Activated CD4-positive, alpha-beta memory T cell treated with anti-CD3 and anti-CD28 coated beads for 36 hours (primary cell): ENCODE data around the gene IBA57. TPM values are rescaled to one million over a fixed set of nuclear protein-coding genes. Genes with fewer than 3 reads are reported as not detected.
"Not testable (repeated sequence)": the region's sequence is repeated elsewhere in the genome, so short reads cannot be mapped to it uniquely, and the experiment has no call there.

Experiments used
- CTCF ChIA-PET: fragments of 350-600 bp; sonication (Branson Sonifier 250); formaldehyde crosslinking; loops from one replicate; lab custom pipeline; 2021; ENCODE audit warnings: antibody characterized with exemption, inconsistent platforms; lab: Charles Lee
- POLR2A ChIA-PET: fragments of 350-600 bp; sonication (Branson Sonifier 250); formaldehyde crosslinking; loops from one replicate; lab custom pipeline; 2021; ENCODE audit warnings: antibody characterized with exemption; lab: Charles Lee
- DNase-seq: peaks from one replicate; pipeline ENCODE4 v3.0.0-alpha.2; 2020
- H3K27ac Mint-ChIP-seq: one replicate; pipeline ENCODE4 v1.8.0; 2021; ENCODE audit warnings: mixed read lengths
- H3K27me3 Mint-ChIP-seq: one replicate; pipeline ENCODE4 v1.8.0; 2021; ENCODE audit warnings: mixed read lengths
- H3K36me3 Mint-ChIP-seq: one replicate; pipeline ENCODE4 v1.8.0; 2021; ENCODE audit warnings: mixed read lengths
- H3K4me1 Mint-ChIP-seq: one replicate; pipeline ENCODE4 v1.8.0; 2021; ENCODE audit warnings: low read depth, mixed read lengths
- H3K4me3 Mint-ChIP-seq: one replicate; pipeline ENCODE4 v1.8.0; 2021; ENCODE audit warnings: mild to moderate bottlenecking, mixed read lengths
- H3K9me3 Mint-ChIP-seq: one replicate; pipeline ENCODE4 v1.8.0; 2021; ENCODE audit warnings: mixed read lengths
- intact Hi-C: fragments of 100-400 bp; cut with micrococcal nuclease; formaldehyde crosslinking; loops from one replicate; pipeline ENCODE4 v1.15.1; 2023
- total RNA-seq, 2 experiments: library from RNA; stranded (reverse); gene quantifications; one replicate each; pipeline ENCODE4 v1.2.3, GENCODE V29; 2021

Gene IBA57
- total RNA-seq, 2 experiments from 2014 or later = 3.8 to 4.8 TPM

DNA sequence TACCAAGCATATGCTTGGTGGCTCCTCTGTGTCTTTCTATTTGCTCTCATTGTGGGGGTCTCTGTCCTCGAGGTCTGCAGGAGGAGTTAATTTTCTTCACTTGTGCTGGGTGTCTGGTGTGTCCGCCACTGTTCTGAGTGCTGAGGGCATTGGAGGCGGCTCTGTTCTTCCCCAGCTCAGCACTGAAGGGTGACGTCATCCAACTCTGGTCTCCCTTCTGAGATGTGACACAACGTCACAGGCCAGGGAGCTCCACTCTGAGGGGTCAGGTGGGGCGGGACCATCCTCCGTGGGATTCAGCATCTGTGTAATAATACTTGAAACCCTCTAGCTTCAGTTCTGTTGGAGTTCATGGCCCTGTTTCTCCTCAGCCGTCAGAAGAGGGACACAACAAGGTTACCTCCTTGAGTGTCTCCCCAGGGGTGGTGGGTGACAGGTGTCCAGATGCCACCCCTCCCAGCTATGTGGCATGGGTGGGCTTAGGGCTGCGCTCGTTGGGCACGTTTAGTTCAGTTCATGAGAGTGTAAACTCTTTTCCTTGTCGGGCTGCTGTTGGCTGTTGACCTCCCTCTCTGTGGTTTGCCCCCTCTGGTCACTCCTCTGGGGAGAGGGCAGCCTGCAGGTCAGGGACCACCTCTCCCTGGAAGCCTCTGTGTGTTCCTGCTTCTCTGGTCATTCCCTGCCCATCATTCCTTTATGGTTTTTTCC, 3.1 kb downstream of the IBA57 start:
- Mint-ChIP-seq H3K9me3 (no peaks in the 10 kb centered on the region), H3K36me3 (no peaks in the 10 kb centered on the region), H3K4me1 (peaks cover 23% of the 10 kb centered on the region), H3K27ac (no peak overlapping the region), H3K4me3 (no peak overlapping the region), H3K27me3 (no peaks in the 10 kb centered on the region)
- POLR2A ChIA-PET = no interaction called here
- CTCF ChIA-PET = interaction anchor here (0.6 to 4.4 kb wide), 2 partner anchors 8 to 38 kb away, joined by 3 to 46 read pairs; no protein-coding TSS in a partner anchor
- no peak for DNase-seq
- intact Hi-C loops = loop anchor here (5.0 to 10.0 kb wide), 3 partner anchors 36 to 434 kb away; partner anchors contain the start of genes JMJD4, SNAP47 and TRIM11

DNA sequence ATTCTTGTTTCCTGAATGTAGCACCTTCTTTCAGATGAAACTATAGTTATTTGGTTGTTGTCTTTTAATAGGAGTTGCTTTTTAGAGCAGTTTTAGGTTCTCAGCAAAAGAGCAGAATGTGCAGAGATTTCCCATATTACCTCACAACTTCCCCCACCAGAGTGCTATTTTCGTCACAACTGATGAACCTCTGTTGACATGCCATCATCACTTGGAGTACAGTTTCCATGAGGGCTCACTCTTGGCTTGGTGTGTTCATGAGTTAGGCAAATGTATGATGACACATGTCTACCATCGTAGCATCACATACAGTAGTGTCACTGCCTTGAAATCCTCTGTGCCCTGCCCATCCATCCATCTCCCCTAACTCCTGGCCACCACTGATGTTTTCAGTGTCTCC, 3.7 kb downstream of the IBA57 start:
- H3K9me3 Mint-ChIP-seq = no peaks in the 10 kb centered on the region
- DNase-seq = no peak
- intact Hi-C loops = loop anchor here (5.0 to 10.0 kb wide), 3 partner anchors 37 to 435 kb away; partner anchors contain the start of genes JMJD4, SNAP47 and TRIM11
- no peak overlapping the region for H3K27ac Mint-ChIP-seq
- H3K4me3 Mint-ChIP-seq = no peak overlapping the region
- peaks cover 20% of the 10 kb centered on the region for H3K4me1 Mint-ChIP-seq
- no peaks in the 10 kb centered on the region for H3K36me3 Mint-ChIP-seq
- CTCF ChIA-PET = no interaction called here
- no peaks in the 10 kb centered on the region for H3K27me3 Mint-ChIP-seq
- POLR2A ChIA-PET = no interaction called here

GRCh38 chr1:228170666-228171065, 5.1 kb downstream of the IBA57 start:
- no peak for DNase-seq
- ChIA-PET CTCF (no interaction called here), POLR2A (no interaction called here)
- intact Hi-C loops = no loop called here
- H3K9me3 Mint-ChIP-seq = no peaks in the 10 kb centered on the region
- H3K4me3 Mint-ChIP-seq = no peak overlapping the region
- H3K4me1 Mint-ChIP-seq = peaks cover 15% of the 10 kb centered on the region
- H3K27ac Mint-ChIP-seq = no peak overlapping the region
- H3K27me3 Mint-ChIP-seq = no peaks in the 10 kb centered on the region
- H3K36me3 Mint-ChIP-seq = no peaks in the 10 kb centered on the region

DNA sequence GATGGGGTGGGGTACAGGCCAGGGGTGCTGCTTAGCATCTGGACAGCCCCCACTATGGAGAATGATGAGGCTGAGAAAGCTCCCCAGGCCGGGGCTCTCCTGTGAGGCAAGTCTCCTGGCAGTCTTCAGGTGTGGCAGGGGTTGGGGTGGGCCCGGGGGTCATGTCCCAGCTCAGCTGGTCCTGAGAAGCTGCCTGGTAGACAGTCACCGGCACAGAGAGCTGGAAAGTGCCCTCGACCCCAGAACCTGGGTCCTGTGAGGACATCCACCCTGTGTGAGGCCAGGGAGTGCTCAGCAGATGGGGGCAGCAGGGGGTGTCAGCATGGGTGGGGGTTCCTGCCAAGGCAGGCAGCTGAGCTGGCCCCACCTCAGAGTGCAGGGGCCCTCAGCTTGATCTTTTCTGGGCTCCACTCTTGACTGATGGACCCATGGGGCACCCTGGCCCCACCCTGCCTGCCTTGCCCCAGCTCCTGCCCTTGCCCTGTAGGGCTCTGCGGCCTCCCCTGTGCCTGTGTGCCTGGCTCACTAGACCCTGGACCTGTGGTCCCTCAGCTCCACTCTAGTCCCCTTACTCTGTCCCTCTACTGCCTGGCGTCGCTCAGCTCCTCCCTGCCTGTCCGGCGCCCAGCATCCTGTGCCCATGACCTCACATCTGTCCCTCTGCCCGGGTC, 5.8 kb downstream of the IBA57 start:
- H3K4me1 Mint-ChIP-seq = peaks cover 15% of the 10 kb centered on the region
- ChIA-PET CTCF (no interaction called here), POLR2A (no interaction called here)
- no peak overlapping the region for H3K27ac Mint-ChIP-seq
- H3K9me3 Mint-ChIP-seq = no peaks in the 10 kb centered on the region
- H3K4me3 Mint-ChIP-seq = no peak overlapping the region
- H3K27me3 Mint-ChIP-seq = no peaks in the 10 kb centered on the region
- no peak for DNase-seq
- no peaks in the 10 kb centered on the region for H3K36me3 Mint-ChIP-seq
- intact Hi-C loops = no loop called here

DNA sequence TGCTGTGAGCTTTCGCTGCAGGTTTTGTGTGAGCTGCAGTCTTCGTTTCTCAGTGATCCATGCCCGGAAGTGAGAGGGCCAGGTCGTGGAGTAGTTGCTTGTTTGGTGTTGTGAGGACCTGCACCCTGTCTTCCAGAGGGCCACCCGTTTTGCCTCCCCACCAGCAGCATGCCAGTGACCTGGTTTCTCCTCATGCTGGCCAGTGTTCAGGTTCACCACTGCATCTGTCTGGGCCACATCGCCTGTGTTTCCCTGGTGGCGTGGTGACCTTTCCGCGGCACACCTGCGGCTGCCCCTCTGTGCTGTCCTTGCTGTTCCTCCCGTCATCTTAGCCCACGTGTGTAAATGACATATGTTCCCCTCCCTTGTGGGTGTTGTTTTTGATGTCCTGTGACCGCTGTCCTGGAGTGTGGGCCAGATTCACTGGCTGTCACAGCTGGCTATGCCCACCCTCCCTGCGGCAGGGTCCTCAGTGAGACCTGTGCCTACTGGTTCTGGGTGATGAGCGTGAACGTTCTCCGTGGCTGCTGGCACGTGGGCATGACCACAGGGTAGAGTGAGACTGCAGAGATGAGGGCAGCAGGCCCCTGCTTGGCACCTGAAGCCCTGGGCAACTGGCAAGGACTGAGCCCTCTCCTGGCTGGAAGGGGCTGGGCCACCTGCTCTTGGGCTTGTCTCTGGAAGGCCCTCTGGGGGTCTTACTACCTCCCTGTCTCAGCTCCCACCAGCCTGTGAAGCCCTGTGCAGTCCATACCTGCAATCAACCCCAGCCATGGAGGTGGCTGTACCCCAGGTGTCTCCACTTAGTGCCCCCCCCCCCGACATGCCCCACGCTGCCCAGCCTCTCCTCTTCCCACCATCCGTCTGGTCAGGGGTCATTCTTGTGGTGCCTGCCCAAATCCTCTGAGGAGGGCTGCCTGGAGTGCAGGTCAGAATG, 7.3 kb downstream of the IBA57 start:
- CTCF ChIA-PET = interaction anchor here (1.0 to 1.4 kb wide), 2 partner anchors 8 to 173 kb away, joined by 3 to 8 read pairs; partner anchors contain the start of gene IBA57
- Mint-ChIP-seq H3K4me1 (peaks cover 6% of the 10 kb centered on the region), H3K9me3 (no peaks in the 10 kb centered on the region), H3K36me3 (no peaks in the 10 kb centered on the region), H3K27me3 (no peaks in the 10 kb centered on the region), H3K4me3 (no peak overlapping the region), H3K27ac (no peak overlapping the region)
- DNase-seq = no peak
- intact Hi-C loops = no loop called here
- POLR2A ChIA-PET = interaction anchor here (1.2 kb wide), 1 partner anchor 103 kb away, joined by 3 read pairs; no protein-coding TSS in a partner anchor

- H3K27me3 Mint-ChIP-seq, H3K4me1 Mint-ChIP-seq, H3K27ac Mint-ChIP-seq, H3K4me3 Mint-ChIP-seq, H3K36me3 Mint-ChIP-seq, H3K9me3 Mint-ChIP-seq, intact Hi-C loops: not testable (repeated sequence)
- CTCF ChIA-PET = interaction anchor here (0.5 to 1.4 kb wide), 3 partner anchors 9 to 298 kb away, joined by 3 to 8 read pairs (median 3); partner anchors contain the start of gene IBA57
- POLR2A ChIA-PET = interaction anchor here (1.2 to 1.3 kb wide), 2 partner anchors 8 to 102 kb away, joined by 3 to 4 read pairs; partner anchors contain the start of gene IBA57
- DNase-seq = peak; percentile 41
These were observed 8.2 kb downstream of the IBA57 start for GRCh38 chr1:228173528-228174481.

DNA sequence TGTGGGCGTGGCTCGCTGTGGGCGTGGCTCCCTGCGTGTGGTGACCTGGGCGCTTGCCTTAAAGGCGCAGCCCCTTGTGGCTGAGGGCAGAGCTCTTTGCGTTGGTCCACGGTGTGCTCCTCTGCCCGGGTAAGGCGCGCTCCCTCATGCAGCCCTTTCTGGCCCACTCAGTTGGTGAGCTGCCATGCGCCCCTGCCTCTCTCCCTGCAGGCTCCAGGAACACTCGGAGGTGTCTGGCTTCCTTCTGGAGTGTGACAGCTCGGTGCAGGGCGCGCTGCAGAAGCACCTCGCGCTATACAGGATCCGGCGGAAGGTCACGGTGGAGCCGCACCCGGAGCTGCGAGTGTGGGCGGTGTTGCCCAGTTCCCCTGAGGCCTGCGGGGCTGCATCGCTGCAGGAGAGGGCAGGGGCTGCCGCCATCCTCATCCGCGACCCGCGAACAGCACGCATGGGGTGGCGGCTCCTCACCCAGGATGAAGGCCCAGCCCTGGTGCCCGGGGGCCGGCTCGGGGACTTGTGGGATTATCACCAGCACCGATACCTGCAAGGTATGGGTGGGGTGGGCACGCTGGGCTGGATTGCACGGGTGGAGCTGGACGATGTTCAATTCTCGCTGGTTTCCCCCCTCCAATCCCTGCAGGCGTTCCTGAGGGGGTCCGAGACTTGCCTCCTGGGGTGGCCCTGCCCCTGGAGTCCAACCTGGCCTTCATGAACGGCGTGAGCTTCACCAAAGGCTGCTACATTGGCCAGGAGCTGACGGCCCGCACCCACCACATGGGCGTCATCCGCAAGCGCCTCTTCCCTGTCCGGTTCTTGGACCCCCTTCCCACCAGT, 9.1 kb downstream of the IBA57 start:
- no peak overlapping the region for H3K4me3 Mint-ChIP-seq

DNA sequence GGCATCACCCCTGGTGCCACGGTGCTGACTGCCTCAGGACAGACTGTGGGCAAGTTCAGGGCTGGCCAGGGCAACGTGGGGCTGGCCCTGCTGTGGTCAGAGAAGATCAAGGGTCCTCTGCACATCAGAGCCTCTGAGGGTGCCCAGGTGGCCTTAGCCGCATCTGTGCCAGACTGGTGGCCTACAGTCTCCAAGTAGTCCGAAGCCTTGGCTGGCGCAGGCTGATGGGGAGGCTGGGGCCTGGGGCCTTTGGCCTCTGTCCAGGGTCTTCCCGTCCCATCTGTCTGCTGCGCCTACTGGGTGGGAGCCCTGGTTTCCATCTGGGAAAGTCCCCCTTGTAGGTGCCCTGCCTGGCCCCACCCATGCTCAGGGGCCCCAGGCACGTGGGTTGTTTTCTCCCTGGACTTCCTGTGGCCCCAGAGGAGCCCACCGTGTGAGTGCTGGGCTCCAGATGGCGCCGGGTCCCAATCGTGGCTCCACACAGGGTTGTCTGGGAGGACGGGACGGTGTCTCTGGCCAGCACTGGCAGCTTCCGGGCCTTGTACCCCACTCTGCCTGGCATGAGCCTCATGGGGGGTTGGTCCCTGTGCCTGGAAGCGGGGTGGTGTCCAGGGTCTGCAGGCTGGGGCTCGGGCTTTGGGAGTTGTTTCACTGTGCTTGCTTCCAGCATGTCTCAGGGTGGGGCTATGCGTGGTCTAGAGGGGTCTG, 9.9 kb downstream of the IBA57 start:
- Mint-ChIP-seq H3K27me3 (no peaks in the 10 kb centered on the region), H3K4me3 (no peak overlapping the region), H3K9me3 (no peaks in the 10 kb centered on the region), H3K4me1 (peaks cover 2% of the 10 kb centered on the region), H3K27ac (no peak overlapping the region), H3K36me3 (no peaks in the 10 kb centered on the region)
- no peak for DNase-seq
- POLR2A ChIA-PET = no interaction called here
- intact Hi-C loops = no loop called here
- CTCF ChIA-PET = no interaction called here

More for the DNA sequence above, 9.1 kb downstream of the IBA57 start:
- ChIA-PET POLR2A (interaction anchor here (1.2 to 1.3 kb wide), 2 partner anchors 9 to 101 kb away, joined by 3 to 4 read pairs; partner anchors contain the start of gene IBA57), CTCF (interaction anchor here (0.7 to 1.4 kb wide), 2 partner anchors 9 to 283 kb away, joined by 3 to 8 read pairs; partner anchors contain the start of gene IBA57)
- peaks cover 2% of the 10 kb centered on the region for H3K4me1 Mint-ChIP-seq
- intact Hi-C loops = no loop called here
- no peaks in the 10 kb centered on the region for H3K9me3 Mint-ChIP-seq
- H3K27ac Mint-ChIP-seq = no peak overlapping the region
- H3K27me3 Mint-ChIP-seq = no peaks in the 10 kb centered on the region
- H3K36me3 Mint-ChIP-seq = no peaks in the 10 kb centered on the region
- peak; percentile 45 for DNase-seq

DNA sequence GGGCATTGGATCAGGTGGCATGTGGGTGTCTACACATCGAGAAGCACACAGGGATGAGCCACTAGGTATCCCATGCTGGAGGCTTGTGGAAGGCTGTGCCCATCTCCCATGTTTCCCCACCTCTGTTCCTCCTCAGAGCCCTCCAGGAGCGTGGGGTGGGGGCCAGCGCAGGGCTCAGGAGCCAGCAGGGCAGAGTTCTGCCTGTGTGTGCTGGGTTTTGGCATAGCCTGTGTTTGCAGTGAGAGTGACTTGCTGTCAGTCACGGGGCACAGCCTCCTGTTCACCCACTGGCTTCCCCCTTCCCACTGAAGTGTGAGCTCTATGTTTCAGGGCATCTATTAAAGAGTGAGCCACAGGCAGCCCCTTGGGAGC, 10.4 kb downstream of the IBA57 start:
- no peak overlapping the region for H3K4me3 Mint-ChIP-seq
- no peak overlapping the region for H3K27ac Mint-ChIP-seq
- no peak for DNase-seq
- H3K4me1 Mint-ChIP-seq = peaks cover 2% of the 10 kb centered on the region
- ChIA-PET POLR2A (no interaction called here), CTCF (no interaction called here)
- H3K27me3 Mint-ChIP-seq = no peaks in the 10 kb centered on the region
- intact Hi-C loops = no loop called here
- H3K36me3 Mint-ChIP-seq = no peaks in the 10 kb centered on the region
- no peaks in the 10 kb centered on the region for H3K9me3 Mint-ChIP-seq
